GM12878 (cell line): Measurements from ENCODE around the gene FIZ1. TPM values are rescaled to one million over a fixed set of nuclear protein-coding genes. Genes with fewer than 3 reads are reported as not detected.

Experiments
- ATAC-seq: fragments of 200-7000 bp; cut with Tn5 transposase; 3 replicates; pipeline ENCODE4 v1.9.1; 2020; ENCODE audit warnings: mild to moderate bottlenecking, moderate library complexity
- BruUV-seq: library from RNA; stranded (reverse); fragments of 400-500 nt; replicated peaks from 2 replicates; lab custom pipeline; 2021; lab: Mats Ljungman, UMichigan
- CTCF ChIA-PET: fragments of 300-600 bp; sonication (Branson Sonifier 250); formaldehyde crosslinking; extraction: SDS; loops from one replicate; lab custom pipeline; 2021; ENCODE audit warnings: inconsistent platforms; lab: Yijun Ruan, JAX
- POLR2A ChIA-PET: fragments of 350-600 bp; formaldehyde crosslinking; extraction: SDS; loops from one replicate; lab custom pipeline; 2021; ENCODE audit warnings: inconsistent platforms; lab: Charles Lee
- RAD21 ChIA-PET: fragments of 300-600 bp; sonication (Branson Sonifier 250); formaldehyde crosslinking; loops from one replicate; lab custom pipeline; 2023; ENCODE audit warnings: antibody characterized with exemption; ENCODE audit not compliant: unreplicated experiment; lab: Charles Lee
- SMC1A ChIA-PET: fragments of 300-600 bp; sonication (Branson Sonifier 250); formaldehyde crosslinking; loops from one replicate; lab custom pipeline; 2023; ENCODE audit not compliant: unreplicated experiment, uncharacterized antibody; lab: Charles Lee
- DNase-seq: peaks from one replicate; pipeline ENCODE4 v3.0.0-alpha.2; 2011; ENCODE audit warnings: low read depth, low spot score
- FAIRE-seq: peaks from 3 replicates; lab custom pipeline; 2011; peaks lifted over from hg19 to GRCh38; lab: Jason Lieb, UNC
- H2AFZ ChIP-seq: 2 replicates; pipeline ENCODE4 v1.6.0; 2011; ENCODE audit warnings: low read depth, low read length, control low read depth; ENCODE audit not compliant: control insufficient read depth
- H3K27ac ChIP-seq: 2 replicates; pipeline ENCODE4 v1.5.1; 2011; ENCODE audit warnings: control low read depth; ENCODE audit not compliant: control insufficient read depth, insufficient read depth
- H3K27me3 ChIP-seq, 2 experiments: replicated peaks in 1 of 2; 2 replicates each; pipeline versions ENCODE4 v1.6.0 to v1.6.1; 2011; ENCODE audit warnings: low read length in 1 of 2; ENCODE audit not compliant: control insufficient read depth in 2 of 2, insufficient read depth in 2 of 2
- H3K36me3 ChIP-seq, 2 experiments: 2 replicates each; pipeline ENCODE4 v1.5.1; 2011; ENCODE audit warnings: low read length in 1 of 2; ENCODE audit not compliant: control insufficient read depth in 2 of 2, insufficient read depth in 2 of 2
- H3K4me1 ChIP-seq: 2 replicates; pipeline ENCODE4 v1.6.1; 2011; ENCODE audit warnings: mild to moderate bottlenecking, low read length, moderate library complexity, mixed read lengths; ENCODE audit not compliant: control insufficient read depth, insufficient read depth
- H3K4me2 ChIP-seq: 2 replicates; pipeline ENCODE4 v1.6.0; 2011; ENCODE audit warnings: control low read depth; ENCODE audit not compliant: control insufficient read depth, insufficient read depth
- H3K4me3 ChIP-seq: fragments of 200-600 bp; sonication (generic); 2 replicates; pipeline ENCODE4 v1.5.1; 2016
- H3K79me2 ChIP-seq: 2 replicates; pipeline ENCODE4 v1.6.0; 2011; ENCODE audit warnings: low read length; ENCODE audit not compliant: control insufficient read depth, insufficient read depth
- H3K9ac ChIP-seq: 2 replicates; pipeline ENCODE4 v1.8.0; 2011; ENCODE audit warnings: low read length, control low read depth, mixed read lengths; ENCODE audit not compliant: control insufficient read depth, insufficient read depth
- H3K9me3 ChIP-seq: replicated peaks from 3 replicates; pipeline ENCODE4 v1.5.1; 2011; ENCODE audit warnings: mild to moderate bottlenecking, low read length; ENCODE audit not compliant: control insufficient read depth, insufficient read depth
- H4K20me1 ChIP-seq: 2 replicates; pipeline ENCODE4 v1.6.0; 2011; ENCODE audit not compliant: control insufficient read depth, insufficient read depth
- ETV6 ChIP-seq, 2 experiments: fragments of 450-650 bp in 1 of 2; IDR thresholded peaks in 1 of 2; conservative IDR thresholded peaks in 1 of 2; 2 replicates each; pipeline ENCODE4 v1.6.1; 2014; ENCODE audit warnings: antibody characterized with exemption in 1 of 2, borderline replicate concordance in 1 of 2, low read depth in 1 of 2, mild to moderate bottlenecking in 1 of 2, moderate library complexity in 1 of 2
- FOS ChIP-seq: IDR thresholded peaks from 3 replicates; pipeline ENCODE4 v1.6.1; 2011; ENCODE audit warnings: borderline replicate concordance; ENCODE audit not compliant: insufficient read length; ENCODE audit errors: extremely low read depth
- GABPA ChIP-seq: IDR thresholded peaks from 2 replicates; pipeline ENCODE4 v1.6.1; 2014; ENCODE audit warnings: antibody characterized with exemption, low read depth, mild to moderate bottlenecking, inconsistent platforms
- JUNB ChIP-seq: IDR thresholded peaks from 2 replicates; pipeline ENCODE4 v1.6.1; 2016; ENCODE audit warnings: antibody characterized with exemption, mild to moderate bottlenecking
- NFYB ChIP-seq: IDR thresholded peaks from 2 replicates; pipeline ENCODE4 v1.6.1; 2011; ENCODE audit warnings: low read depth, mild to moderate bottlenecking, low read length, improper control_type of control experiment, moderate library complexity; ENCODE audit not compliant: insufficient read depth
- PBX3 ChIP-seq: IDR thresholded peaks from 2 replicates; pipeline ENCODE4 v1.6.1; 2011; ENCODE audit warnings: mild to moderate bottlenecking, low read depth, low read length, moderate library complexity; ENCODE audit not compliant: insufficient replicate concordance
- POLR2A ChIP-seq: IDR thresholded peaks from 2 replicates; pipeline ENCODE4 v1.6.1; 2011; ENCODE audit warnings: low read depth, mild to moderate bottlenecking, low read length
- STAT3 ChIP-seq: IDR thresholded peaks from 2 replicates; pipeline ENCODE4 v1.6.1; 2011; ENCODE audit warnings: low read depth, low read length, improper control_type of control experiment
- ZNF24 ChIP-seq: fragments of 450-650 bp; IDR thresholded peaks from 2 replicates; pipeline ENCODE4 v1.6.1; 2017; ENCODE audit warnings: antibody characterized with exemption, mild to moderate bottlenecking
- ZNF622 ChIP-seq: fragments of 450-650 bp; IDR thresholded peaks from 2 replicates; pipeline ENCODE4 v1.6.1; 2017; ENCODE audit warnings: mild to moderate bottlenecking, inconsistent platforms
- WGBS: methylation state at CpG from one replicate; pipeline ENCODE4 v1.1.6; 2016; ENCODE audit warnings: low lambda C conversion rate; ENCODE audit not compliant: insufficient replicate concordance, insufficient coverage; ENCODE audit errors: missing lambda C conversion rate; 5-methylcytosine and 5-hydroxymethylcytosine counted together
- in situ Hi-C: fragments of 300-500 bp; cut with MboI; formaldehyde crosslinking; loops from 9 replicates; pipeline ENCODE4 v1.14.3; 2018; ENCODE audit warnings: mixed read lengths
- intact Hi-C: fragments of 100-400 bp; cut with micrococcal nuclease; formaldehyde crosslinking; loops from one replicate; pipeline ENCODE4 v1.14.2; 2022; ENCODE audit not compliant: unreplicated experiment
- polyA plus RNA-seq, 11 experiments: library from polyadenylated mRNA; depleted of rRNA in 4 of 11; unstranded in 6 of 11; stranded (reverse) in 5 of 11; fragments of >200 nt; fragmentation: Nextera tagmentation in 4 of 11; fragmentation: Illumina TruSeq in 1 of 11; extraction: Ambion mirVana in 4 of 11; extraction: Trizol in 1 of 11; gene quantifications; 1 replicate in 1 of 11; 2 replicates in 10 of 11; pipeline versions ENCODE4 v1.2.1 to v1.2.3, GENCODE V29; 2011 to 2016; ENCODE audit warnings: inconsistent platforms in 2 of 11, missing spikeins in 2 of 11, low read depth in 1 of 11
- total RNA-seq, 4 experiments: library from RNA; depleted of rRNA in 3 of 4; stranded (reverse); fragments of >200 nt in 3 of 4; fragmentation: Illumina TruSeq in 1 of 4; extraction: Trizol in 1 of 4; gene quantifications; 2 replicates each; pipeline versions ENCODE4 v1.2.1 to v1.2.3, GENCODE V29; 2013 to 2021
- TF ChIP-seq, protein P1 (sequence below): fragments of 450-650 bp; IDR thresholded peaks from 2 replicates; pipeline ENCODE4 v1.6.1; 2017; ENCODE audit warnings: mild to moderate bottlenecking, low read depth, inconsistent platforms; ENCODE audit not compliant: poor library complexity, severe bottlenecking
- TF ChIP-seq, protein P2 (sequence below): fragments of 450-650 bp; formaldehyde crosslinking; IDR thresholded peaks from 2 replicates; pipeline ENCODE4 v1.5.0; 2022; ENCODE audit warnings: mild to moderate bottlenecking, missing genetic modification characterization
- TF ChIP-seq, protein P3 (sequence below): fragments of 450-650 bp; IDR thresholded peaks from 2 replicates; pipeline ENCODE4 v1.6.1; 2016; ENCODE audit warnings: mild to moderate bottlenecking

The FIZ1 gene
- total and polyA plus RNA-seq, 10 of the 15 experiments (the other 5 are each of a cell fraction or from before 2014, with no cell fraction given) = 0.60 to 16.8 (median 4.2) TPM

DNA sequence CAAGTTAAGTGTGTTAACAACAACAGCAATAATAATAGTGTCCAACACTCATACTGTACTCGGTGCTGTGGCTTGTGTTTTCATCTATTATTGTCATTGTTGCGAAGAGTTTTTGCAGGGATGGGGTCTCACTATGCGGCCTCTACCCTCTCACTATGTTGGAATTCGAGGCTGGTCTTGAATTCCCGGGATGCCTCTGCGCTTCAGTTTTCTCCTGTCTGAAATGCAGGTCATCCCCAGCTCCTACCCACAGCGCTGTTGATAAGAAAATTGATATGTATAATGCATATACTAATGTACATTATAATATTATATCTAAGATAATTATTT lies 49.0 kb downstream of the FIZ1 start:
- H3K4me3 ChIP-seq = no peak overlapping the region
- in situ Hi-C loops (no loop called here), intact Hi-C loops (no loop called here)
- CTCF ChIA-PET = interaction anchor here (0.9 kb wide), 1 partner anchor 83 kb away, joined by 3 read pairs; no protein-coding TSS in a partner anchor
- TF ChIP-seq POLR2A (no peak), GABPA (no peak), ZNF24 (no peak), ZNF622 (no peak), ETV6 (conservative IDR thresholded peaks at IDR 0.05 in 1 of 2, IDR thresholded peaks at IDR 0.05 in 1 of 2; ENCODE audit: borderline replicate concordance in 1 of 2, low read depth in 1 of 2) (no peak), STAT3 (no peak), NFYB (no peak), PBX3 (no peak), JUNB (no peak), FOS (no peak)
- TF ChIP-seq, protein P1, sequence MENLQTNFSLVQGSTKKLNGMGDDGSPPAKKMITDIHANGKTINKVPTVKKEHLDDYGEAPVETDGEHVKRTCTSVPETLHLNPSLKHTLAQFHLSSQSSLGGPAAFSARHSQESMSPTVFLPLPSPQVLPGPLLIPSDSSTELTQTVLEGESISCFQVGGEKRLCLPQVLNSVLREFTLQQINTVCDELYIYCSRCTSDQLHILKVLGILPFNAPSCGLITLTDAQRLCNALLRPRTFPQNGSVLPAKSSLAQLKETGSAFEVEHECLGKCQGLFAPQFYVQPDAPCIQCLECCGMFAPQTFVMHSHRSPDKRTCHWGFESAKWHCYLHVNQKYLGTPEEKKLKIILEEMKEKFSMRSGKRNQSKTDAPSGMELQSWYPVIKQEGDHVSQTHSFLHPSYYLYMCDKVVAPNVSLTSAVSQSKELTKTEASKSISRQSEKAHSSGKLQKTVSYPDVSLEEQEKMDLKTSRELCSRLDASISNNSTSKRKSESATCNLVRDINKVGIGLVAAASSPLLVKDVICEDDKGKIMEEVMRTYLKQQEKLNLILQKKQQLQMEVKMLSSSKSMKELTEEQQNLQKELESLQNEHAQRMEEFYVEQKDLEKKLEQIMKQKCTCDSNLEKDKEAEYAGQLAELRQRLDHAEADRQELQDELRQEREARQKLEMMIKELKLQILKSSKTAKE = no peak
- TF ChIP-seq, protein P2, sequence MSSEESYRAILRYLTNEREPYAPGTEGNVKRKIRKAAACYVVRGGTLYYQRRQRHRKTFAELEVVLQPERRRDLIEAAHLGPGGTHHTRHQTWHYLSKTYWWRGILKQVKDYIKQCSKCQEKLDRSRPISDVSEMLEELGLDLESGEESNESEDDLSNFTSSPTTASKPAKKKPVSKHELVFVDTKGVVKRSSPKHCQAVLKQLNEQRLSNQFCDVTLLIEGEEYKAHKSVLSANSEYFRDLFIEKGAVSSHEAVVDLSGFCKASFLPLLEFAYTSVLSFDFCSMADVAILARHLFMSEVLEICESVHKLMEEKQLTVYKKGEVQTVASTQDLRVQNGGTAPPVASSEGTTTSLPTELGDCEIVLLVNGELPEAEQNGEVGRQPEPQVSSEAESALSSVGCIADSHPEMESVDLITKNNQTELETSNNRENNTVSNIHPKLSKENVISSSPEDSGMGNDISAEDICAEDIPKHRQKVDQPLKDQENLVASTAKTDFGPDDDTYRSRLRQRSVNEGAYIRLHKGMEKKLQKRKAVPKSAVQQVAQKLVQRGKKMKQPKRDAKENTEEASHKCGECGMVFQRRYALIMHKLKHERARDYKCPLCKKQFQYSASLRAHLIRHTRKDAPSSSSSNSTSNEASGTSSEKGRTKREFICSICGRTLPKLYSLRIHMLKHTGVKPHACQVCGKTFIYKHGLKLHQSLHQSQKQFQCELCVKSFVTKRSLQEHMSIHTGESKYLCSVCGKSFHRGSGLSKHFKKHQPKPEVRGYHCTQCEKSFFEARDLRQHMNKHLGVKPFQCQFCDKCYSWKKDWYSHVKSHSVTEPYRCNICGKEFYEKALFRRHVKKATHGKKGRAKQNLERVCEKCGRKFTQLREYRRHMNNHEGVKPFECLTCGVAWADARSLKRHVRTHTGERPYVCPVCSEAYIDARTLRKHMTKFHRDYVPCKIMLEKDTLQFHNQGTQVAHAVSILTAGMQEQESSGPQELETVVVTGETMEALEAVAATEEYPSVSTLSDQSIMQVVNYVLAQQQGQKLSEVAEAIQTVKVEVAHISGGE = no peak
- TF ChIP-seq, protein P3, sequence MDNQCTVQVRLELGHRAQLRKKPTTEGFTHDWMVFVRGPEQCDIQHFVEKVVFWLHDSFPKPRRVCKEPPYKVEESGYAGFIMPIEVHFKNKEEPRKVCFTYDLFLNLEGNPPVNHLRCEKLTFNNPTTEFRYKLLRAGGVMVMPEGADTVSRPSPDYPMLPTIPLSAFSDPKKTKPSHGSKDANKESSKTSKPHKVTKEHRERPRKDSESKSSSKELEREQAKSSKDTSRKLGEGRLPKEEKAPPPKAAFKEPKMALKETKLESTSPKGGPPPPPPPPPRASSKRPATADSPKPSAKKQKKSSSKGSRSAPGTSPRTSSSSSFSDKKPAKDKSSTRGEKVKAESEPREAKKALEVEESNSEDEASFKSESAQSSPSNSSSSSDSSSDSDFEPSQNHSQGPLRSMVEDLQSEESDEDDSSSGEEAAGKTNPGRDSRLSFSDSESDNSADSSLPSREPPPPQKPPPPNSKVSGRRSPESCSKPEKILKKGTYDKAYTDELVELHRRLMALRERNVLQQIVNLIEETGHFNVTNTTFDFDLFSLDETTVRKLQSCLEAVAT = no peak
- 54% methylated on average over 7 of the region's 7 CpGs for WGBS
- no peak overlapping the region for H3K9ac ChIP-seq
- no peaks in the 10 kb centered on the region for H3K9me3 ChIP-seq
- H3K27me3 ChIP-seq = peaks cover 1 to 7% of the 10 kb centered on the region in 2 experiments; a peak in 3 of 4 replicates
- no peak overlapping the region for H3K27ac ChIP-seq
- H3K4me2 ChIP-seq = no peak overlapping the region
- SMC1A ChIA-PET = no interaction called here
- no peaks in the 10 kb centered on the region for H3K36me3 ChIP-seq
- DNase-seq (no peak), ATAC-seq (no peak), FAIRE-seq (no peak)
- no peak overlapping the region for H2AFZ ChIP-seq
- H4K20me1 ChIP-seq = no peaks in the 10 kb centered on the region
- no peaks in the 10 kb centered on the region for H3K4me1 ChIP-seq
- H3K79me2 ChIP-seq = no peaks in the 10 kb centered on the region
- no TSS peak for BruUV-seq
- POLR2A ChIA-PET = no interaction called here
- RAD21 ChIA-PET = no interaction called here
